Gastroesophageal sphincter (tissue), 4 donors: ENCODE results near the gene LY86. TPM values are rescaled to one million over a fixed set of nuclear protein-coding genes. Genes with fewer than 3 reads are reported as not detected.

ENCODE experiments used
- ATAC-seq: fragments of 150-250 bp; one replicate; pipeline ENCODE4 v1.9.1; 2016; ENCODE audit warnings: mild to moderate bottlenecking, moderate library complexity
- H3K27ac ChIP-seq, 4 donors: fragments of 200-600 bp; sonication (generic) in 3 of 4; 1 replicate in 3 of 4; 2 replicates in 1 of 4; pipeline ENCODE4 v1.5.1; 2016 to 2019
- H3K27me3 ChIP-seq: fragments of 200-600 bp; sonication (generic); one replicate; pipeline ENCODE4 v1.5.1; 2019
- H3K36me3 ChIP-seq, 2 donors: fragments of 200-600 bp; sonication (generic); one replicate each; pipeline ENCODE4 v1.5.1; 2019; ENCODE audit warnings: control low read depth in 1 of 2
- H3K4me1 ChIP-seq, 3 donors: fragments of 200-600 bp; sonication (generic); 1 replicate in 2 of 3; 2 replicates in 1 of 3; pipeline ENCODE4 v1.5.1; 2016 to 2019; ENCODE audit warnings: control low read depth in 2 of 3
- H3K4me3 ChIP-seq, 2 donors: fragments of 200-600 bp; sonication (generic); one replicate each; pipeline ENCODE4 v1.5.1; 2019; ENCODE audit warnings: mild to moderate bottlenecking in 1 of 2, moderate library complexity in 1 of 2
- H3K9me3 ChIP-seq, 3 donors: fragments of 200-600 bp; sonication (generic); one replicate each; pipeline ENCODE4 v1.5.1; 2017 to 2019; ENCODE audit warnings: control low read depth in 2 of 3
- CTCF ChIP-seq, 4 experiments: fragments of 200-600 bp in 2 of 4; fragments of 450-650 bp in 2 of 4; sonication (generic) in 1 of 4; IDR thresholded peaks; one replicate each; pipeline ENCODE4 v1.5.1; 2017 to 2019; ENCODE audit warnings: antibody characterized with exemption in 4 of 4, mild to moderate bottlenecking in 2 of 4, moderate library complexity in 2 of 4
- EP300 ChIP-seq: sonication (generic); formaldehyde crosslinking; IDR thresholded peaks from one replicate; pipeline ENCODE4 v1.6.1; 2017; ENCODE audit warnings: antibody characterized with exemption, mild to moderate bottlenecking
- POLR2A ChIP-seq, 2 donors: fragments of 450-650 bp; IDR thresholded peaks; one replicate each; pipeline ENCODE4 v1.6.1; 2017; ENCODE audit warnings: antibody characterized with exemption in 2 of 2, mild to moderate bottlenecking in 2 of 2, moderate library complexity in 1 of 2
- POLR2AphosphoS5 ChIP-seq: sonication (generic); formaldehyde crosslinking; IDR thresholded peaks from one replicate; pipeline ENCODE4 v1.6.1; 2017; ENCODE audit warnings: antibody characterized with exemption
- WGBS, 2 donors: methylation state at CpG; one replicate each; pipeline ENCODE4 v1.1.5; 2018; ENCODE audit warnings: low coverage in 1 of 2; 5-methylcytosine and 5-hydroxymethylcytosine counted together
- total RNA-seq, 4 donors: library from RNA; depleted of rRNA; stranded (reverse); fragments of >200 nt; gene quantifications; one replicate each; pipeline ENCODE4 v1.1.0, GENCODE V29; 2016

LY86 gene
- total RNA-seq, 4 donors from 2014 or later, result 2.2 to 3.9 (median 3.9) TPM; not detected in 1

GRCh38 chr6:6696867-6697531 lies 108.5 kb downstream of the LY86 start:
- Histone ChIP-seq H3K9me3 (no peaks in the 10 kb centered on the region), H3K4me3 (no peak overlapping the region), H3K36me3 (no peaks in the 10 kb centered on the region), H3K4me1 (peaks cover 3 to 45% (median 26%) of the 10 kb centered on the region in 3 donors), H3K27me3 (no peaks in the 10 kb centered on the region), H3K27ac (peak overlapping the region in 3 of 4 donors; percentile 9 to 81 (median 64))
- TF ChIP-seq CTCF (IDR thresholded peaks at IDR 0.05), result peak; percentile 14 to 54 (median 20)
- no peak for TF ChIP-seq POLR2A (IDR thresholded peaks at IDR 0.05)
- ATAC-seq, result no peak
- 55 to 75% methylated on average over 2 to 4 of the region's 9 CpGs for WGBS, 2 donors

- Histone ChIP-seq H3K36me3 (no peaks in the 10 kb centered on the region), H3K27ac (peak overlapping the region in 1 of 4 donors; percentile 9), H3K27me3 (no peaks in the 10 kb centered on the region), H3K9me3 (no peaks in the 10 kb centered on the region), H3K4me1 (peaks cover 3 to 45% (median 26%) of the 10 kb centered on the region in 3 donors), H3K4me3 (no peak overlapping the region)
- WGBS, 2 donors, result 95 to 97% methylated on average over 3 of the region's 3 CpGs
- no peak for ATAC-seq
- no peak for TF ChIP-seq EP300
- no peak for TF ChIP-seq CTCF (IDR thresholded peaks at IDR 0.05)
- TF ChIP-seq POLR2AphosphoS5, result no peak
- TF ChIP-seq POLR2A (IDR thresholded peaks at IDR 0.05), result no peak
These were observed 109.1 kb downstream of the LY86 start for GRCh38 chr6:6697620-6698019.

- no peak overlapping the region for H3K4me3 ChIP-seq
- 8 to 33% methylated on average over 6 to 7 of the region's 11 CpGs for WGBS, 2 donors
- H3K27me3 ChIP-seq, result no peaks in the 10 kb centered on the region
- no peaks in the 10 kb centered on the region for H3K36me3 ChIP-seq
- no peaks in the 10 kb centered on the region for H3K9me3 ChIP-seq
- peaks cover 3 to 39% (median 26%) of the 10 kb centered on the region in 3 donors for H3K4me1 ChIP-seq
- H3K27ac ChIP-seq, result peak overlapping the region in 3 of 4 donors; percentile 16 to 63 (median 28)
- TF ChIP-seq POLR2AphosphoS5 (peak; percentile 49), CTCF (IDR thresholded peaks at IDR 0.05) (no peak)
- peak; percentile 82 for ATAC-seq
These were observed 111.3 kb downstream of the LY86 start for GRCh38 chr6:6699741-6700367.

DNA sequence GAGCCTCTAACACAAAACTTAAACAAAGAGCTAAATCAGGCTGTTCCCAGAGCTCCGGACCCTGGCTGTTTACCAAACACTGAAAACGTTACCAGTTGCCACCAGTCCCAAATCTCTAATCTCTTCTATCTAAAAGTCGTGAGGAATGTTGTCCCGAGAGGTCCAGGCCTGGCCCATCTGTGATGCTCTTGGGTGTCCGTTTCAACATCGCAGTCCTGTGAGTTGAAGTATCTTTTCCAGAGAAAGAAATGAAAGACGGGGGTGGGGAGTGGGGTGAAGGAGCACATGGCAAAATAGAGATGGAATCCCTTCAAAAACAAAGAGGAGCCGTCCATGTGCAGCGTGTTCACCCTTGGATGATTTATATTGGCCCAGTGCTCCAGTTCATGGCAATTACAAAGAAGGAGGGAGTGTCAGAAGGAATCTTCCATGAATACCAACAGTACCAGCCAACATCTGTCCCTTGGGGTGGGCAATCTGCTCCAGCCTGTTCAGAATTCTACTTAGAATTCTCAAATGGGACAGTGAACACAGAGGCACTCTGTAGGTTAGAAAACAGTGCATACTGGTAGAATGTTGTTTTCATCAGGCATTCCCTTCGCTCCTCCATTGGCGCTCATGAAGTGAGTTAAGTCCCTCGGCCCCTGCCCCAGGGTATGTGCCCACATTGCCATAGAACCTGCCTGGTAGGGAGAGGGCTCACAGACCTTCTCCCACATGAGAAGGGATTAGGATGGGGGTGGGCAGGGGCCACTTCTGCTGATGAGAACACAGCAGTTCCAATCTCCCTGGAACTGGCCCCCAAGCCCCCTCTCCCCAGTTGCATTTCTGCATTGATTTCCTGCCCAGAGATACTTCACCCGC lies 112.1 kb downstream of the LY86 start:
- 47 to 68% methylated on average over 6 to 12 of the region's 13 CpGs for WGBS, 2 donors
- TF ChIP-seq CTCF (IDR thresholded peaks at IDR 0.05), result no peak
- no peak for TF ChIP-seq POLR2AphosphoS5
- TF ChIP-seq EP300, result no peak
- TF ChIP-seq POLR2A (IDR thresholded peaks at IDR 0.05), result no peak

More for the DNA sequence above, 112.1 kb downstream of the LY86 start:
- Histone ChIP-seq H3K36me3 (no peaks in the 10 kb centered on the region), H3K4me3 (no peak overlapping the region), H3K27ac (peak overlapping the region in 3 of 4 donors; percentile 16 to 63 (median 28)), H3K27me3 (no peaks in the 10 kb centered on the region), H3K4me1 (peaks cover 3 to 31% (median 22%) of the 10 kb centered on the region in 3 donors), H3K9me3 (no peaks in the 10 kb centered on the region)
- peak; percentile 40 for ATAC-seq
